ENCODE measurements around the gene PI4K2B.

DNA sequence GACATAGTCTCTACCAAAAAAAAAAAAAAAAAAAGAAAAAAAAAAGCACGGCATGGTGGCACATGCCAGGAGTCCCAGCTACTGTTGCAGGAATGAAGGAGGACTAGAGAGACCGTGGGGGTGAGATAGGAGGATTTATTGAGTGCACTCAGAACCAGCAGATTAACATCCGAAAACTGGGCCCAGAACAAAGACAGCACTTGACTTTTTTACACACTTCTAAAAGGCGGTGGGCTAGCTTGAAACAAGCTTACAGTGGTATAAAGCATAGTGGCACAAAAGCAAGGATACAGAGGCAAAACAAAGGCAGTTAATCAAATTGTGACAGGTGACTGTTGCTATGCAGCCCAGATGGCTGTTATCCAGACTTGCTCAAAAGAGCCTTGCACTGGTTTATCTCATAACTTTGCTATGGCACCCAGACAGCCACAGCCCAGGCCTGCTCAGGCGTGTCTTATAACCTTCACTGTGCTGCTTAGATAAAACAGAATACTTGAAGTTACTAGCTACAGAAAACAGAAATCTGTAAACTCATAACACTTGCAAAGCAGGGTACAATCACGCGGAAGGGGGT lies 9.9 kb upstream of the PI4K2B start:
- TF ChIP-seq POLR2A (IDR thresholded peaks at IDR 0.05; ENCODE audit: low read length) = no peak
- no peak for TF ChIP-seq GATA1 (IDR thresholded peaks at IDR 0.05; ENCODE audit: low read depth, low read length)

Measured in erythroblast (primary cell).